ENCODE data around the gene FBXO47. TPM values are rescaled to one million over a fixed set of nuclear protein-coding genes. Genes with fewer than 3 reads are reported as not detected.

Gene FBXO47
- total and polyA plus RNA-seq, 9 of the 15 experiments (the other 6 are each of a cell fraction or from before 2014, with no cell fraction given): not detected

- TF ChIP-seq BACH1 (tag; IDR thresholded peaks at IDR 0.05) (peak; percentile 57; the same call in 1 of the 2 replicates), NBN (IDR thresholded peaks at IDR 0.05; ENCODE audit: low read depth) (peak; percentile 67; the same call in 1 of the 2 replicates), ATF1 (CRISPR knock-in tag; IDR thresholded peaks at IDR 0.05) (no peak), ATF1 (tag; IDR thresholded peaks at IDR 0.05) (peak; percentile 55), GATA2 (CRISPR knock-in tag; IDR thresholded peaks at IDR 0.05) (peak; percentile 77), ARID3B (CRISPR knock-in tag; IDR thresholded peaks at IDR 0.05; ENCODE audit: borderline replicate concordance) (no peak), FOXP4 (CRISPR knock-in tag; IDR thresholded peaks at IDR 0.05; ENCODE audit: borderline replicate concordance) (no peak), MLLT1 (IDR thresholded peaks at IDR 0.05) (peak in 1 of 2 experiments; percentile 39; a peak in 1 of 4 replicates), MTF1 (CRISPR knock-in tag; IDR thresholded peaks at IDR 0.05; ENCODE audit: borderline replicate concordance) (no peak), POU5F1 (IDR thresholded peaks at IDR 0.05; ENCODE audit: borderline replicate concordance, low read depth, low read length, partially characterized antibody) (no peak), CBX2 (IDR thresholded peaks at IDR 0.05; ENCODE audit: insufficient read depth, low read length, poor library complexity, severe bottlenecking) (no peak), ZNF24 (IDR thresholded peaks at IDR 0.05) (peak; percentile 97), HDAC1 (IDR thresholded peaks at IDR 0.05) (peak in 1 of 2 experiments; percentile 50; a peak in 1 of 4 replicates), ADNP (tag; IDR thresholded peaks at IDR 0.05) (peak; percentile 50; the same call in 1 of the 2 replicates), CBX8 (IDR thresholded peaks at IDR 0.05; ENCODE audit: borderline replicate concordance, extremely low read depth, low read depth, low read length, poor library complexity, severe bottlenecking) (no peak), HMBOX1 (IDR thresholded peaks at IDR 0.05) (peak; percentile 86), MLX (CRISPR knock-in tag; conservative IDR thresholded peaks at IDR 0.05) (no peak), SMAD1 (IDR thresholded peaks at IDR 0.05; ENCODE audit: low read depth, low read length, partially characterized antibody) (peak; percentile 30), CBFA2T3 (IDR thresholded peaks at IDR 0.05) (peak; percentile 74), FOXM1 (IDR thresholded peaks at IDR 0.05; ENCODE audit: low read depth) (0 out of 2 replicates have a peak, but pooled peaks have one; percentile 44), FOXM1 (CRISPR knock-in tag; IDR thresholded peaks at IDR 0.05; ENCODE audit: low read depth) (no peak), TRIM24 (IDR thresholded peaks at IDR 0.05) (peak in 1 of 2 experiments; percentile 40; a peak in 1 of 4 replicates)
Observed at GRCh38 chr17:38900978-38901656, 66.1 kb downstream of the FBXO47 start (continued).

Measured in K562 (cell line).